Activated CD4-positive, CD25-positive, alpha-beta regulatory T cell treated with anti-CD3 and anti-CD28 coated beads, Interleukin-2, amount 50 U/mL, for 16 hours (primary cell): ENCODE data around the gene NUPR2.
"Not testable (repeated sequence)": the region's sequence is repeated elsewhere in the genome, so short reads cannot be mapped to it uniquely, and the experiment has no call there.

ENCODE experiments used
- DNase-seq: peaks from one replicate; pipeline ENCODE4 v3.0.0-alpha.2; 2020; ENCODE audit warnings: low read depth, low spot score

The NUPR2 gene

GRCh38 chr7:56086761-56087160, 29.5 kb downstream of the NUPR2 start:
- no peak for DNase-seq

GRCh38 chr7:56083150-56083785, 32.9 kb downstream of the NUPR2 start:
- no peak for DNase-seq

- no peak for DNase-seq
These were observed 34.4 kb downstream of the NUPR2 start for GRCh38 chr7:56081626-56082340.

- not testable (repeated sequence) for DNase-seq
These were observed 35.3 kb downstream of the NUPR2 start for GRCh38 chr7:56080726-56081435.

GRCh38 chr7:56079450-56080185, 36.6 kb downstream of the NUPR2 start:
- DNase-seq, result no peak

- no peak for DNase-seq
These were observed 38.0 kb downstream of the NUPR2 start for GRCh38 chr7:56078196-56078595.

- no peak for DNase-seq
These were observed 38.5 kb downstream of the NUPR2 start for GRCh38 chr7:56077681-56078080.

GRCh38 chr7:56074371-56074791, 41.8 kb downstream of the NUPR2 start:
- DNase-seq, result peak; percentile 34

GRCh38 chr7:56066376-56066775, 49.8 kb downstream of the NUPR2 start:
- DNase-seq, result not testable (repeated sequence)
